SH-SY5Y (cell line): ENCODE data around the gene ECEL1.

ENCODE experiments used
- GATA2 ChIP-seq: IDR thresholded peaks from 2 replicates; pipeline ENCODE4 v1.6.1; 2011; ENCODE audit warnings: mild to moderate bottlenecking, low read depth, low read length
- GATA3 ChIP-seq: IDR thresholded peaks from 2 replicates; pipeline ENCODE4 v1.6.1; 2011; ENCODE audit warnings: low read depth, mild to moderate bottlenecking, low read length, moderate library complexity

- no peak for TF ChIP-seq GATA2
- no peak for TF ChIP-seq GATA3
Measured at GRCh38 chr2:232434091-232434490, 53.5 kb downstream of the ECEL1 start.
